LHCN-M2 (cell line): ENCODE measurements around the gene SPRY2. TPM values are rescaled to one million over a fixed set of nuclear protein-coding genes. Genes with fewer than 3 reads are reported as not detected.

Experiments used
- DNase-seq: peaks from one replicate; pipeline ENCODE4 v3.0.0-alpha.2; 2012; ENCODE audit warnings: low read depth
- total RNA-seq: library from RNA; depleted of rRNA; stranded (reverse); fragments of >200 nt; gene quantifications from 2 replicates; pipeline ENCODE4 v1.2.3, GENCODE V29; 2014

SPRY2 gene
- total RNA-seq, 1 experiment from 2014 or later: 43.9 TPM

GRCh38 chr13:80314711-80315653 lies 25.9 kb downstream of the SPRY2 start:
- DNase-seq: no peak

- no peak for DNase-seq
Measured at GRCh38 chr13:80313668-80314256, 27.2 kb downstream of the SPRY2 start.

GRCh38 chr13:80312967-80313366 lies 28.0 kb downstream of the SPRY2 start:
- DNase-seq: no peak

- no peak for DNase-seq
Measured at GRCh38 chr13:80312012-80312704, 28.8 kb downstream of the SPRY2 start.

GRCh38 chr13:80309926-80310325 lies 31.0 kb downstream of the SPRY2 start:
- no peak for DNase-seq

- no peak for DNase-seq
Measured at GRCh38 chr13:80307401-80307987, 33.4 kb downstream of the SPRY2 start.

GRCh38 chr13:80306337-80306972 lies 34.5 kb downstream of the SPRY2 start:
- DNase-seq: no peak

- no peak for DNase-seq
Measured at GRCh38 chr13:80305737-80306136, 35.2 kb downstream of the SPRY2 start.

GRCh38 chr13:80303225-80303811 lies 37.6 kb downstream of the SPRY2 start:
- no peak for DNase-seq

GRCh38 chr13:80299046-80299445 lies 41.9 kb downstream of the SPRY2 start:
- no peak for DNase-seq

GRCh38 chr13:80297503-80297902 lies 43.4 kb downstream of the SPRY2 start:
- no peak for DNase-seq

- no peak for DNase-seq
Measured at GRCh38 chr13:80297094-80297493, 43.8 kb downstream of the SPRY2 start.

GRCh38 chr13:80296638-80297037 lies 44.3 kb downstream of the SPRY2 start:
- no peak for DNase-seq

GRCh38 chr13:80290591-80290990 lies 50.3 kb downstream of the SPRY2 start:
- no peak for DNase-seq
